ENCODE data around the gene WNT5A.

WNT5A gene

GRCh38 chr3:55480911-55481743, 6.0 kb downstream of the WNT5A start:
- no peak for DNase-seq

GRCh38 chr3:55477306-55478303, 9.5 kb downstream of the WNT5A start:
- no peak for DNase-seq

- no peak for DNase-seq
Measured at GRCh38 chr3:55476515-55476914, 10.6 kb downstream of the WNT5A start.

GRCh38 chr3:55474213-55474632, 12.9 kb downstream of the WNT5A start:
- DNase-seq = no peak

- DNase-seq = no peak
Measured at GRCh38 chr3:55473788-55474187, 13.3 kb downstream of the WNT5A start.

GRCh38 chr3:55471522-55472280, 15.4 kb downstream of the WNT5A start:
- no peak for DNase-seq

- no peak for DNase-seq
Measured at GRCh38 chr3:55471084-55471483, 16.0 kb downstream of the WNT5A start.

- no peak for DNase-seq
Measured at GRCh38 chr3:55469957-55470526, 17.1 kb downstream of the WNT5A start.

- DNase-seq = no peak
Measured at GRCh38 chr3:55468251-55468650, 18.9 kb downstream of the WNT5A start.

- DNase-seq = no peak
Measured at GRCh38 chr3:55467099-55467498, 20.0 kb downstream of the WNT5A start.

- DNase-seq = no peak
Measured at GRCh38 chr3:55466526-55466925, 20.6 kb downstream of the WNT5A start.

- DNase-seq = no peak
Measured at GRCh38 chr3:55461896-55462295, 25.2 kb downstream of the WNT5A start.

- DNase-seq = no peak
Measured at GRCh38 chr3:55459838-55460237, 27.3 kb downstream of the WNT5A start.

GRCh38 chr3:55458181-55458790, 28.8 kb downstream of the WNT5A start:
- DNase-seq = no peak

GRCh38 chr3:55455915-55456314, 31.2 kb downstream of the WNT5A start:
- no peak for DNase-seq

- no peak for DNase-seq
Measured at GRCh38 chr3:55454611-55455010, 32.5 kb downstream of the WNT5A start.

GRCh38 chr3:55453886-55454496, 33.1 kb downstream of the WNT5A start:
- DNase-seq = no peak

- DNase-seq = no peak
Measured at GRCh38 chr3:55452886-55453285, 34.2 kb downstream of the WNT5A start.

- no peak for DNase-seq
Measured at GRCh38 chr3:55449527-55449926, 37.6 kb downstream of the WNT5A start.

- no peak for DNase-seq
Measured at GRCh38 chr3:55446850-55447249, 40.3 kb downstream of the WNT5A start.

- DNase-seq = no peak
Measured at GRCh38 chr3:55445551-55445950, 41.6 kb downstream of the WNT5A start.

GRCh38 chr3:55443346-55443745, 43.8 kb downstream of the WNT5A start:
- no peak for DNase-seq

All from CD4-positive, alpha-beta T cell treated with Interleukin-4 for 1 hour (primary cell).